ENCODE measurements around the gene ALDH1A1. TPM values are rescaled to one million over a fixed set of nuclear protein-coding genes. Genes with fewer than 3 reads are reported as not detected.

The ALDH1A1 gene
- total RNA-seq, 2 donors from 2014 or later = 185 to 235 TPM

- no peak for DNase-seq (ENCODE audit: low spot score)
- intact Hi-C loops (cut with DNase I) = no loop called here
Observed at GRCh38 chr9:72926506-72926905, 26.3 kb downstream of the ALDH1A1 start.

- intact Hi-C loops (cut with DNase I) = no loop called here
- DNase-seq (ENCODE audit: low spot score) = no peak
Observed at GRCh38 chr9:72925891-72926290, 27.0 kb downstream of the ALDH1A1 start.

GRCh38 chr9:72925126-72925789 lies 27.6 kb downstream of the ALDH1A1 start:
- no peak for DNase-seq (ENCODE audit: low spot score)
- intact Hi-C loops (cut with DNase I) = no loop called here

GRCh38 chr9:72924154-72924790 lies 28.6 kb downstream of the ALDH1A1 start:
- DNase-seq (ENCODE audit: low spot score) = no peak
- intact Hi-C loops (cut with DNase I) = no loop called here

GRCh38 chr9:72923077-72923476 lies 29.8 kb downstream of the ALDH1A1 start:
- intact Hi-C loops (cut with DNase I) = no loop called here
- DNase-seq (ENCODE audit: low spot score) = no peak

GRCh38 chr9:72921888-72922654 lies 30.8 kb downstream of the ALDH1A1 start:
- DNase-seq (ENCODE audit: low spot score) = no peak
- intact Hi-C loops (cut with DNase I) = no loop called here

GRCh38 chr9:72919246-72919945 lies 33.5 kb downstream of the ALDH1A1 start:
- no peak for DNase-seq (ENCODE audit: low spot score)
- intact Hi-C loops (cut with DNase I) = no loop called here

- intact Hi-C loops (cut with DNase I) = no loop called here
- DNase-seq (ENCODE audit: low spot score) = no peak
Observed at GRCh38 chr9:72917892-72918509, 34.9 kb downstream of the ALDH1A1 start.

- intact Hi-C loops (cut with DNase I) = no loop called here
- DNase-seq (ENCODE audit: low spot score) = no peak
Observed at GRCh38 chr9:72915659-72916058, 37.2 kb downstream of the ALDH1A1 start.

- intact Hi-C loops (cut with DNase I) = no loop called here
Observed at GRCh38 chr9:72914750-72915149, 38.1 kb downstream of the ALDH1A1 start.

GRCh38 chr9:72913382-72914009 lies 39.4 kb downstream of the ALDH1A1 start:
- no peak for DNase-seq (ENCODE audit: low spot score)

More at GRCh38 chr9:72914750-72915149, 38.1 kb downstream of the ALDH1A1 start:
- DNase-seq (ENCODE audit: low spot score) = no peak

GRCh38 chr9:72912476-72913381 lies 40.1 kb downstream of the ALDH1A1 start:
- intact Hi-C loops (cut with DNase I) = no loop called here
- peak; percentile 68 for DNase-seq (ENCODE audit: low spot score)

More at GRCh38 chr9:72913382-72914009, 39.4 kb downstream of the ALDH1A1 start:
- intact Hi-C loops (cut with DNase I) = no loop called here

- no peak for DNase-seq (ENCODE audit: low spot score)
- intact Hi-C loops (cut with DNase I) = no loop called here
Observed at GRCh38 chr9:72911816-72912215, 41.0 kb downstream of the ALDH1A1 start.

GRCh38 chr9:72911247-72911775 lies 41.5 kb downstream of the ALDH1A1 start:
- intact Hi-C loops (cut with DNase I) = no loop called here
- DNase-seq (ENCODE audit: low spot score) = no peak

GRCh38 chr9:72909428-72909827 lies 43.4 kb downstream of the ALDH1A1 start:
- DNase-seq (ENCODE audit: low spot score) = no peak
- intact Hi-C loops (cut with DNase I) = no loop called here

GRCh38 chr9:72907421-72907820 lies 45.4 kb downstream of the ALDH1A1 start:
- no peak for DNase-seq (ENCODE audit: low spot score)
- intact Hi-C loops (cut with DNase I) = no loop called here

- intact Hi-C loops (cut with DNase I) = no loop called here
- DNase-seq (ENCODE audit: low spot score) = no peak
Observed at GRCh38 chr9:72906810-72907209, 46.0 kb downstream of the ALDH1A1 start.
